ENCODE results near the gene GPR152. TPM values are rescaled to one million over a fixed set of nuclear protein-coding genes. Genes with fewer than 3 reads are reported as not detected.

The GPR152 gene
- total RNA-seq, 1 experiment from 2014 or later = not detected

DNA sequence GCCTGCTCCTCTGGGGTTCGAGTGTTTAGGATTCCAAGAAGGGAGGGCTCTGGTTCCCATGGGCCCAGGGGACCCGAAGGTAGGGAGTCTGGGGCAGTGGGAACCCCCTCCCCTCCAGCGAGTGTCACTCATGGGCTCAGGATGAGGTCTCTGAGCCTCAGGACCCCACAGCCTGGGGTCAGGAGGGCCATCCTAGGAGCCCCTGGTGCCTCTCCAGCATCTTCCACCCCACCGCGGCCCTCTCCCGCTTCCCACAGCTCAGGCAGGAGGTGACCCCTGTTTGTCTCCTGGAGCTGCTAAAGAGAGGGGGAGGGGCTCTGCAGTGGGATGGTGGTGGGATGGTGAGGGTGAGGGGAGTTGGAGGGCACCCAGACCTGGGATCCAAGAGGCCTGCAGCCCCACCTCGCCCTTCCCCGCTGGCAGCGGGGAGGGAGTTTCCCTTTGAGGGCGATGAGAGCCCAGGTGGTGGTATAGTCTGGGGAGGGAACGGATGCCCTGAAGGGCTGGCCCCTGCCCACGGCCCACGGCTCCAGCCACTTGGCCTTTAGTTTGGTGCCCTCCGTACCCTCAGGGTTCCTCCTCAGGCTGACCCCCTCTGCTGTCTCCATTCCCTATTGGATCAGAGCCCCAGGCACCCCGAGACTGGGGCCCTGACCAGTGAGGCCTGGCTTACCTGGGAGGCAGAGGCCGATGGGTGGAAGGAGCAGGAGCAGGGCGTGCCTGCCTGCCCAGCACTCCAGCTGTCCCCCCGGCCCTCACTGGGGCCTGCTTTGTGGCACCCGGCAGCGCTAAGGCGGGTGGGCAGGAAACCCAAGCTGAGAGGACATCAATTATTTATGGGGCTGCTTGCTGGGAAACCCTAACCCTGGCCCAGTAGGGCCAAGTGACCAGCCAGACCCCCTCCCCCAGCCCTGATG is 1.5 kb upstream of the GPR152 start:
- no TSS peak for BruUV-seq (replicated peaks)
- H3K9ac ChIP-seq (ENCODE audit: low read length) = no peak overlapping the region
- no peak overlapping the region for H3K4me2 ChIP-seq (ENCODE audit: low read length)
- no peaks in the 10 kb centered on the region for H3K9me3 ChIP-seq (ENCODE audit: control insufficient read depth in 1 of 2, insufficient read depth in 1 of 2, low read depth in 1 of 2, low read length in 2 of 2)
- POLR2A ChIA-PET = no interaction called here
- H3K27me3 ChIP-seq (ENCODE audit: insufficient read depth, low read length) = no peaks in the 10 kb centered on the region
- RAD21 ChIA-PET (ENCODE audit: low non-redundant PET in 1 of 2, low total read pairs in 2 of 2, uncharacterized antibody in 2 of 2, unreplicated experiment in 2 of 2) = no interaction called here
- DNase-seq (ENCODE audit: low read depth, low spot score) = no peak
- no peaks in the 10 kb centered on the region for H4K20me1 ChIP-seq (ENCODE audit: insufficient read depth)
- H3K4me3 ChIP-seq (replicated peaks in 1 of 2; ENCODE audit: low read depth in 1 of 2, low read length in 2 of 2) = no peak overlapping the region
- no peaks in the 10 kb centered on the region for H3K9me2 ChIP-seq (ENCODE audit: insufficient read depth)
- no peaks in the 10 kb centered on the region for H3K36me3 ChIP-seq (ENCODE audit: control insufficient read depth in 1 of 2, insufficient read depth in 2 of 2, low read length in 2 of 2)
- no peak for TF ChIP-seq EZH2 (IDR thresholded peaks at IDR 0.05)
- no peak for TF ChIP-seq ZFX (IDR thresholded peaks at IDR 0.05)
- TF ChIP-seq RAD21 (IDR thresholded peaks at IDR 0.05; ENCODE audit: low read depth) = no peak
- no peak for TF ChIP-seq FOSL1 (IDR thresholded peaks at IDR 0.05; ENCODE audit: low read depth)
- no peak for TF ChIP-seq YY1 (IDR thresholded peaks at IDR 0.05; ENCODE audit: extremely low read depth, insufficient replicate concordance, low read depth, low read length)
- TF ChIP-seq, protein P1, sequence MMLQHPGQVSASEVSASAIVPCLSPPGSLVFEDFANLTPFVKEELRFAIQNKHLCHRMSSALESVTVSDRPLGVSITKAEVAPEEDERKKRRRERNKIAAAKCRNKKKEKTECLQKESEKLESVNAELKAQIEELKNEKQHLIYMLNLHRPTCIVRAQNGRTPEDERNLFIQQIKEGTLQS (IDR thresholded peaks at IDR 0.05) = no peak
- no peaks in the 10 kb centered on the region for H3K4me1 ChIP-seq (ENCODE audit: control insufficient read depth in 1 of 2, insufficient read depth in 2 of 2, low read length in 2 of 2)
- CTCF ChIA-PET = no interaction called here
- H3K79me2 ChIP-seq (ENCODE audit: insufficient read depth, low read length) = no peaks in the 10 kb centered on the region
- ATAC-seq = no peak
- no peak overlapping the region for H2AFZ ChIP-seq (ENCODE audit: low read depth, low read length, poor library complexity, severe bottlenecking)
- intact Hi-C loops (cut with micrococcal nuclease) = no loop called here
- H3K27ac ChIP-seq (ENCODE audit: low read depth, low read length) = no peak overlapping the region

DNA sequence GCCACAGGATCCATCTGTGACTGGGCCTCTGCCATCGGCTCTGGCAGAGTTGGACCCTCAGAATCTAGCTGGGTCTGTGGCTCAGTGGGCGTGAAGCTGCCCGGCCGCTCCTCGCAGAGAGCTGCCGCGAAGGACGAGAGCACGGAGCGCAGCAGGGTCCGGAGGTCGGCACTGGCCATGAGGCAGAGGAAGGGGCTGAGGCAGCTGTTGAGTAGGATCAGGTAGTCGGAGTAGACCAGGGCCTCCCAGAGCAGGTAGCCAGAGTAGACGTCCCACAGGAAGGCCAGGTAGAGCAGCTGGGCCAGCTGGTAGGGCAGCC is 912 bp downstream of the GPR152 start:
- ChIA-PET RAD21 (ENCODE audit: low non-redundant PET in 1 of 2, low total read pairs in 2 of 2, uncharacterized antibody in 2 of 2, unreplicated experiment in 2 of 2) (no interaction called here), CTCF (no interaction called here), POLR2A (no interaction called here)
- Histone ChIP-seq H3K79me2 (ENCODE audit: insufficient read depth, low read length) (no peaks in the 10 kb centered on the region), H3K9ac (ENCODE audit: low read length) (no peak overlapping the region), H2AFZ (ENCODE audit: low read depth, low read length, poor library complexity, severe bottlenecking) (no peak overlapping the region), H3K9me2 (ENCODE audit: insufficient read depth) (no peaks in the 10 kb centered on the region), H3K27me3 (ENCODE audit: insufficient read depth, low read length) (no peaks in the 10 kb centered on the region), H3K4me2 (ENCODE audit: low read length) (no peak overlapping the region), H3K4me3 (replicated peaks in 1 of 2; ENCODE audit: low read depth in 1 of 2, low read length in 2 of 2) (no peak overlapping the region), H3K27ac (ENCODE audit: low read depth, low read length) (no peak overlapping the region; the same call in 1 of the 2 replicates), H4K20me1 (ENCODE audit: insufficient read depth) (no peaks in the 10 kb centered on the region), H3K9me3 (ENCODE audit: control insufficient read depth in 1 of 2, insufficient read depth in 1 of 2, low read depth in 1 of 2, low read length in 2 of 2) (no peaks in the 10 kb centered on the region), H3K4me1 (ENCODE audit: control insufficient read depth in 1 of 2, insufficient read depth in 2 of 2, low read length in 2 of 2) (no peaks in the 10 kb centered on the region), H3K36me3 (ENCODE audit: control insufficient read depth in 1 of 2, insufficient read depth in 2 of 2, low read length in 2 of 2) (no peaks in the 10 kb centered on the region)
- DNase-seq (ENCODE audit: low read depth, low spot score) = no peak
- TF ChIP-seq JUND (IDR thresholded peaks at IDR 0.05) (no peak), TCF7L2 (IDR thresholded peaks at IDR 0.05; ENCODE audit: borderline replicate concordance, extremely low read depth, insufficient read depth, insufficient read length) (no peak), CBX3 (IDR thresholded peaks at IDR 0.05; ENCODE audit: low read depth) (no peak), RAD21 (IDR thresholded peaks at IDR 0.05; ENCODE audit: low read depth) (no peak), ZNF274 (IDR thresholded peaks at IDR 0.05; ENCODE audit: low read depth, low read length) (no peak)
- ATAC-seq = peak; percentile 28; the same call in 1 of the 2 replicates
- no TSS peak for BruUV-seq (replicated peaks)
- intact Hi-C loops (cut with micrococcal nuclease) = no loop called here

Measured in HCT116 (cell line).